AG04449 (cell line): ENCODE data around the gene HINFP.

Source experiments
- CTCF ChIA-PET: fragments of 350-600 bp; formaldehyde crosslinking; extraction: SDS; loops from one replicate; lab custom pipeline; 2021; ENCODE audit warnings: antibody characterized with exemption; lab: Yijun Ruan, JAX
- POLR2A ChIA-PET: fragments of 400-600, 350-600 bp; formaldehyde crosslinking; extraction: SDS; loops from one replicate; lab custom pipeline; 2020; ENCODE audit warnings: antibody characterized with exemption, inconsistent platforms; lab: Yijun Ruan, JAX
- DNase-seq: peaks from one replicate; pipeline ENCODE4 v3.0.0-alpha.2; 2010; ENCODE audit warnings: low read depth, low spot score
- H3K4me3 ChIP-seq: 2 replicates; pipeline ENCODE4 v1.5.1; 2011; ENCODE audit warnings: low read depth, mild to moderate bottlenecking, control low read depth, low read length
- TF ChIP-seq, protein P1 (sequence below): IDR thresholded peaks from one replicate; pipeline ENCODE4 v1.5.1; 2011; ENCODE audit warnings: mild to moderate bottlenecking, moderate library complexity, low read length, control low read depth, inconsistent platforms; ENCODE audit not compliant: insufficient read depth; ENCODE audit errors: missing control alignments

The HINFP gene

DNA sequence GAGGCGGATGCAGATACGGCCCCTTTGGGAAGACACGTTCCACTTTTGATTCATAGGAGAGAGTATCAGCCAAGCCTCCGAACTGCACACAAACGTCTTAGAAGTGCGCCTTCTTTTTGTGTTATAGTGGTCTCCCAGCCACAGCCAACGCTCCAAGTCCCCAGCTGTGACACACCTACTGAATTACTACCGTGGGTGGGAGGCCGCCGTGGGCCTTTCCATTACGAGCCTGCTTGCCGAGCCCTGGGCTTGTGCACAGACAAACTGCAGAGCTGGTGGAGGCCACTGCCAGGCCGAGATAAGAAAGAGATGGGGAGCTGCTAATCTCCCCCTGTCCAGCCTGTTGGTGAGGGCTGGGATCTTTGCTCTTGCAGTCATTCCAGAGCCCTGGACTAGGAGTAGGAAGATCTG, 35.9 kb upstream of the HINFP start:
- ChIA-PET CTCF (interaction anchor here (1.1 to 3.5 kb wide), 10 partner anchors 9 to 291 kb away, joined by 3 to 24 read pairs (median 5); partner anchors contain the start of gene VPS11), POLR2A (interaction anchor here (0.5 to 3.1 kb wide), 9 partner anchors 9 to 49 kb away, joined by 3 to 50 read pairs (median 4); partner anchors contain the start of genes C2CD2L, DPAGT1 and VPS11)
- no peak for DNase-seq
- peak overlapping the region; percentile 94 for H3K4me3 ChIP-seq
- TF ChIP-seq, protein P1, sequence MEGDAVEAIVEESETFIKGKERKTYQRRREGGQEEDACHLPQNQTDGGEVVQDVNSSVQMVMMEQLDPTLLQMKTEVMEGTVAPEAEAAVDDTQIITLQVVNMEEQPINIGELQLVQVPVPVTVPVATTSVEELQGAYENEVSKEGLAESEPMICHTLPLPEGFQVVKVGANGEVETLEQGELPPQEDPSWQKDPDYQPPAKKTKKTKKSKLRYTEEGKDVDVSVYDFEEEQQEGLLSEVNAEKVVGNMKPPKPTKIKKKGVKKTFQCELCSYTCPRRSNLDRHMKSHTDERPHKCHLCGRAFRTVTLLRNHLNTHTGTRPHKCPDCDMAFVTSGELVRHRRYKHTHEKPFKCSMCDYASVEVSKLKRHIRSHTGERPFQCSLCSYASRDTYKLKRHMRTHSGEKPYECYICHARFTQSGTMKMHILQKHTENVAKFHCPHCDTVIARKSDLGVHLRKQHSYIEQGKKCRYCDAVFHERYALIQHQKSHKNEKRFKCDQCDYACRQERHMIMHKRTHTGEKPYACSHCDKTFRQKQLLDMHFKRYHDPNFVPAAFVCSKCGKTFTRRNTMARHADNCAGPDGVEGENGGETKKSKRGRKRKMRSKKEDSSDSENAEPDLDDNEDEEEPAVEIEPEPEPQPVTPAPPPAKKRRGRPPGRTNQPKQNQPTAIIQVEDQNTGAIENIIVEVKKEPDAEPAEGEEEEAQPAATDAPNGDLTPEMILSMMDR, result no peak

DNA sequence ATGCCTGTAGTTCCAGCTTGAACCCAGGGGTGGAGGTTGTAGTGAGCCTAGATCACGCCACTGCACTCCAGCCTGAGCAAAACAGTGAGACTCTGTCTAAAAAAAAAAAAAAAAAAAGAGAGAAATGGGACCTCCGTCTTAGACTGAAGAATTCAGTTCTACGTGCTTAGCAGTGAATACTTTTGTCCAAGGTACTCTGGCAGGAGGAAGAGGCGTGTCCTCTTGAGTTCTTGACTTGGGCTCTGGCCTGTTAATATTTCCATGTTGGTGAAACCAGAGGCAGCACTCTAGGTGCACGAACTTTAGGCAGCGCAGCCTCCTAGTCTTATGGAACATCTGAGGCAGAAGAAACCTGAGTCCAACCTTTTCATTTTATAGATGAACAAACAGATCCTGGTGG, 34.3 kb upstream of the HINFP start:
- ChIA-PET CTCF (interaction anchor here (0.8 to 2.7 kb wide), 3 partner anchors 8 to 37 kb away, joined by 3 to 24 read pairs (median 5); a partner anchor contains a TSS), POLR2A (no interaction called here)
- TF ChIP-seq, protein P1, result no peak
- DNase-seq, result no peak
- no peak overlapping the region for H3K4me3 ChIP-seq

DNA sequence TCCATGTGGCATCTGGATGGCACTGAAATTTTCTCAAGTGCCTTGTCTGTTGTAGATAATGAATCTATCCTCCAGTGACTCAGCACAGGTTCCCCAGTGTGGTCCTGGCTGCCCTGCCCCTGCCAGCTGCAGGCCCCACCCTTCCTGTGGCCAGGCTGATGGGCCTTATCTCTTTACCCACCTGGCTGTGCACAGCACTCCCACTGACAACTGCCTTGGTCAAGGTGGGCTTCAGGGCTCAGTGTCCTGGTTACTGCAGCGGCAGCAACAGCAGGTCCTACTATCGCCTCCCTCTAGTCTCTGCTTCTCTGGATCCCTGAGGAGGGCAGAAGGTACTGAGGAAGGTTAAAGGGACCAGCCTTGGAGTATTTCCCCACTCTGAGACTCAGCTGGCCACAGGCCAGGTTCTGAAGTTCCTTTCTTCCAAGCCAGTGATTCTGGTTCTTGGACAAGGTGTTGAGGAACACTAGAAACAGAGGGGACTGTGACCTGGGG, 33.6 kb upstream of the HINFP start:
- POLR2A ChIA-PET, result no interaction called here

DNA sequence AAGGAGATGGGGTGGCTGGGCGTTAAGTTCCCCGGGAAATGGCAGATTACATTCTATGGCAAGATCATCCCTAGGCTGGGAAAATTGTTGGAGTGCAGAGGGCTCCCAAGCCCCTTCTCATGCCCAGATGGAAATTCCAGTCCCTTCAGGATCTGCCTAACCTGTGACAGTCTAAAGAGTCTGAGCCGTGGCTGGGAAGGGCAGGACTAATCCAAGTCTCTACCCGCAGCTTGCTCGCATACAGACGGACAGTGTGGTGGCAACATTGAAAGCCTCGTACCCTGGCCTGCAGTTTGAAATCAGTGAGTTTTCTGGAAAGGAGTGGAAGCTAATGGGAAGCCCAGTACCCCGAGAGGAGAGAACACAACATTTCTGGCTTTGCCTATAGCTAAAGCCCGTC, 33.0 kb upstream of the HINFP start:
- H3K4me3 ChIP-seq, result no peak overlapping the region
- POLR2A ChIA-PET, result no interaction called here
- TF ChIP-seq, protein P1, result no peak
- no peak for DNase-seq
- CTCF ChIA-PET, result interaction anchor here (1.0 kb wide), 1 partner anchor 195 kb away, joined by 3 read pairs; no protein-coding TSS in a partner anchor

More for the DNA sequence above, 33.6 kb upstream of the HINFP start:
- CTCF ChIA-PET, result interaction anchor here (0.8 kb wide), 1 partner anchor 36 kb away, joined by 3 read pairs; no protein-coding TSS in a partner anchor
- H3K4me3 ChIP-seq, result no peak overlapping the region
- TF ChIP-seq, protein P1, result no peak
- no peak for DNase-seq

DNA sequence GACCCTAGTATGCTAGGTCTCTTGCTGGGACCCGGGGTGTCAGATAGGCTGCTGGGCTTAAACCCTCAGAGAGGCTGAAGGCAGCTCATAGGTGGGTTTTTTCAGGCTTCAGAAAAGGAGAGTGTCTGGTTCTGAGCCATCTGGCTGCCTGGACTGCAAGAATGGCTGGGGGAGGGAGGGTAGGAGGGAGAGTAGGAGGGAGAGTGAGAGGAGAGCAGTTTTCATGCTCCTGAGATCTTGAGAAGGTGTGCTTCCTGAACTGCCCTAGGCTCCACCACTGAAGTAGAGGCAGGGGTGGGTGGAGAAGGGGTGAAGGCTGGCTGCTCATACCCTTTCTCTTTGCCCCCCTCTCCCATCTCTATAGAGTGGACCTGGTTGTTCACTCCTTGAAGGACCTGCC, 32.1 kb upstream of the HINFP start:
- TF ChIP-seq, protein P1, result no peak
- CTCF ChIA-PET, result interaction anchor here (1.0 kb wide), 1 partner anchor 194 kb away, joined by 3 read pairs; no protein-coding TSS in a partner anchor
- no peak for DNase-seq
- no peak overlapping the region for H3K4me3 ChIP-seq
- POLR2A ChIA-PET, result no interaction called here

DNA sequence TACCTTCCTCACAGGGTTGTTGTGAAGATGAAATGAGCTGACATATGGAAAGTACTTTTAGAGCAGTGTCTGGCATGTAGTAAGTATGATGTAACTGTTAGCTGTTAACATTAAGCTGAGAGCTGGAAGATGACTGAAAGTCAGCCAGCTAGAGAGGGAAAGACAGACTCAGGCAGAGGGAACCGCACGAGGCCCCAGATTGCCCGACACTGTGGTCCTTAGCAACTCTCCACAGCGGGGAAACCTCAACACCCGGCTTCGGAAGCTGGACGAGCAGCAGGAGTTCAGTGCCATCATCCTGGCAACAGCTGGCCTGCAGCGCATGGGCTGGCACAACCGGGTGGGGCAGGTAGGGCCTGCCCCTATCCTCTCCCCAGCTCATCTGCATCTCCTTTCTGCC, 30.2 kb upstream of the HINFP start:
- no peak for DNase-seq
- ChIA-PET CTCF (interaction anchor here (0.7 to 1.7 kb wide), 6 partner anchors 35 to 247 kb away, joined by 3 to 5 read pairs (median 4); partner anchors contain the start of genes CBL and HYOU1), POLR2A (interaction anchor here (1.0 kb wide), 1 partner anchor 11 kb away, joined by 3 read pairs; the partner anchor contains the start of gene DPAGT1)
- H3K4me3 ChIP-seq, result no peak overlapping the region
- TF ChIP-seq, protein P1, result no peak
